ENCODE measurements around the gene PROB1. TPM values are rescaled to one million over a fixed set of nuclear protein-coding genes. Genes with fewer than 3 reads are reported as not detected.

The PROB1 gene
- total RNA-seq, 1 experiment from 2014 or later: 2.3 TPM

DNA sequence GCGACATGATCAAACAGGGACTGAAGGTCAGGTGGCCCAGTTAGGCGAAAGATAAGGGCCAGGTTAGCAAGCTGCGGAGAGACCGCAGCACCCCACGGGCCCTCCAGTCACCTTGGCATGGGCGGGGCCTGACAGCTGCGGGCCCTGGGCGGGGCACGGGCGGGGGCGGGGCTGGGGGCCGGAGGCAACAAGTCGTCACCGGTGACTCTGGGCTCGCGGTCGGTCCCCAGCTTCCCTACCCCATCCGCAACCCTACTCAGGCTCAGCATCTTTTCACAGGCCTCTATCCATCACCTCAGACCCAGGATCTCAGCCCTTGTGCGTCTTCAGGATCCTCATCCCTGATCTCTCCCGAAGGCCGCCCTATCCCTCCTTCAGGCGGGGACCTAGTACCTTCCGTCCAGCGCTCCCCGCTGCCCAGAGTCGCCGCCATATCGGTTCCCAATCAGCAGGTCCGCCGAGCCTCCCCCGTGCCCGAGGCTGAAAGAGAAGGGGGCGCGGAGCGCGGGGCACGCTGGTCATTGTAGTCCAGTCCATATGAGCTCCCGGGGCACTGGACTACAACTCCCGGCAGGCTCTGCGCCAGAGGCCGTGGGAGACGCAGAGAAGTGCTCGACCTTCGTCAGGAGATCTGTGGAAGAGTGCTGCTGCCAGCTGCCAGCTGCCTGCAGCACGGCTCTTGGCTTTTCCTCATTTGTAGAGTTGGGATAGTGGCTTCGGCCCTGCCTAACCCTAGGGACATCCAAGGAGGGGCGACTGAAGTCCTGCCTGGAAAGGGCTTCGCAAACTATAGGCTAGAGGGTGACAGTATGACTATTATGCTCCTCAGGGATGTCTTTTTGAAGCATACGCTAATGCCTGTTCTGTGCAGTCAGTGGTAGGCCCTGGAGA is 44.4 kb upstream of the PROB1 start, which contains the start of gene DNAJC18:
DNAJC18 (minus strand) TSS at position 513 of the 891 bp plus-strand sequence; CDS start at position 433, 80 bp downstream.
- Histone ChIP-seq H3K9me3 (ENCODE audit: control insufficient read depth, insufficient read depth, low read depth, low read length) (no peaks in the 10 kb centered on the region), H3K27ac (ENCODE audit: low read length) (peak within 1 kb of the TSS; percentile 79), H3K4me3 (ENCODE audit: low read depth in 2 of 2, low read length in 2 of 2) (peak within 1 kb of the TSS; percentile 79 to 94), H3K4me1 (ENCODE audit: control insufficient read depth, insufficient read depth, low read length) (peaks cover 3% of the 10 kb centered on the region; the same call in 1 of the 2 replicates), H3K27me3 (ENCODE audit: control insufficient read depth, insufficient read depth, low read length) (no peaks in the 10 kb centered on the region; the same call in 1 of the 2 replicates), H3K36me3 (ENCODE audit: control insufficient read depth, insufficient read depth, low read length) (no peaks in the 10 kb centered on the region)
- ChIA-PET POLR2A (interaction anchor here (0.6 kb wide), 1 partner anchor 173 kb away, joined by 8 read pairs; no protein-coding TSS in a partner anchor), CTCF (interaction anchor here (0.6 kb wide), 2 partner anchors 93 to 860 kb away, joined by 8 to 9 read pairs; no protein-coding TSS in a partner anchor)
- TF ChIP-seq POLR2AphosphoS5 (IDR thresholded peaks at IDR 0.05; ENCODE audit: low read depth, low read length): no peak
- in situ Hi-C loops (cut with HindIII; ENCODE audit: low pct_unique_long_range_greater_than_20kb, low sequenced_read_pairs) (no loop called here), intact Hi-C loops (cut with micrococcal nuclease; ENCODE audit: unreplicated experiment) (no loop called here)
- peak; percentile 46 for DNase-seq (ENCODE audit: low read depth, low spot score)
- peak; percentile 99 for ATAC-seq
- BruUV-seq (replicated peaks): no TSS peak

DNA sequence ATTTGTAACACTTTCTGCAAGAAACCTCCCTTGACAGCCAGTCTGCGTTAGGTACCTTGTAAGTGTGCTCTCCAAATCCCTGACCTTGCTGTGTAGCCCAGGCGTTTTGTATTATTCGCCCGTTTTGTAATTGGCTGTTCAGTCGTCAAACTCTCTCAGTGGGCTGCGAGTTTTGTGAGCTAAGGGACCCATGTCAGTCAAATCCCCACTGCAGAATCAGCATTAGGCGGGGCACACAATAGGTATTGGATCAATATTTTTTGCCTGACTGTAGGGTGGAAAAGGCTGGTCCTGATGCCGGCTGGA is 43.8 kb upstream of the PROB1 start:
- H3K27ac ChIP-seq (ENCODE audit: low read length): peak overlapping the region; percentile 30; the same call in 1 of the 2 replicates
- H3K27me3 ChIP-seq (ENCODE audit: control insufficient read depth, insufficient read depth, low read length): no peaks in the 10 kb centered on the region; the same call in 1 of the 2 replicates
- no peaks in the 10 kb centered on the region for H3K9me3 ChIP-seq (ENCODE audit: control insufficient read depth, insufficient read depth, low read depth, low read length)
- in situ Hi-C loops (cut with HindIII; ENCODE audit: low pct_unique_long_range_greater_than_20kb, low sequenced_read_pairs): no loop called here
- ATAC-seq (0 out of 2 replicates have a peak, but pooled peaks have one; percentile 5), DNase-seq (ENCODE audit: low read depth, low spot score) (no peak)
- peak overlapping the region; percentile 79 to 94 for H3K4me3 ChIP-seq (ENCODE audit: low read depth in 2 of 2, low read length in 2 of 2)
- peaks cover 3% of the 10 kb centered on the region; the same call in 1 of the 2 replicates for H3K4me1 ChIP-seq (ENCODE audit: control insufficient read depth, insufficient read depth, low read length)
- POLR2A ChIA-PET: no interaction called here
- TF ChIP-seq, protein P1, sequence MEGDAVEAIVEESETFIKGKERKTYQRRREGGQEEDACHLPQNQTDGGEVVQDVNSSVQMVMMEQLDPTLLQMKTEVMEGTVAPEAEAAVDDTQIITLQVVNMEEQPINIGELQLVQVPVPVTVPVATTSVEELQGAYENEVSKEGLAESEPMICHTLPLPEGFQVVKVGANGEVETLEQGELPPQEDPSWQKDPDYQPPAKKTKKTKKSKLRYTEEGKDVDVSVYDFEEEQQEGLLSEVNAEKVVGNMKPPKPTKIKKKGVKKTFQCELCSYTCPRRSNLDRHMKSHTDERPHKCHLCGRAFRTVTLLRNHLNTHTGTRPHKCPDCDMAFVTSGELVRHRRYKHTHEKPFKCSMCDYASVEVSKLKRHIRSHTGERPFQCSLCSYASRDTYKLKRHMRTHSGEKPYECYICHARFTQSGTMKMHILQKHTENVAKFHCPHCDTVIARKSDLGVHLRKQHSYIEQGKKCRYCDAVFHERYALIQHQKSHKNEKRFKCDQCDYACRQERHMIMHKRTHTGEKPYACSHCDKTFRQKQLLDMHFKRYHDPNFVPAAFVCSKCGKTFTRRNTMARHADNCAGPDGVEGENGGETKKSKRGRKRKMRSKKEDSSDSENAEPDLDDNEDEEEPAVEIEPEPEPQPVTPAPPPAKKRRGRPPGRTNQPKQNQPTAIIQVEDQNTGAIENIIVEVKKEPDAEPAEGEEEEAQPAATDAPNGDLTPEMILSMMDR (IDR thresholded peaks at IDR 0.05): no peak
- TF ChIP-seq, protein P2, sequence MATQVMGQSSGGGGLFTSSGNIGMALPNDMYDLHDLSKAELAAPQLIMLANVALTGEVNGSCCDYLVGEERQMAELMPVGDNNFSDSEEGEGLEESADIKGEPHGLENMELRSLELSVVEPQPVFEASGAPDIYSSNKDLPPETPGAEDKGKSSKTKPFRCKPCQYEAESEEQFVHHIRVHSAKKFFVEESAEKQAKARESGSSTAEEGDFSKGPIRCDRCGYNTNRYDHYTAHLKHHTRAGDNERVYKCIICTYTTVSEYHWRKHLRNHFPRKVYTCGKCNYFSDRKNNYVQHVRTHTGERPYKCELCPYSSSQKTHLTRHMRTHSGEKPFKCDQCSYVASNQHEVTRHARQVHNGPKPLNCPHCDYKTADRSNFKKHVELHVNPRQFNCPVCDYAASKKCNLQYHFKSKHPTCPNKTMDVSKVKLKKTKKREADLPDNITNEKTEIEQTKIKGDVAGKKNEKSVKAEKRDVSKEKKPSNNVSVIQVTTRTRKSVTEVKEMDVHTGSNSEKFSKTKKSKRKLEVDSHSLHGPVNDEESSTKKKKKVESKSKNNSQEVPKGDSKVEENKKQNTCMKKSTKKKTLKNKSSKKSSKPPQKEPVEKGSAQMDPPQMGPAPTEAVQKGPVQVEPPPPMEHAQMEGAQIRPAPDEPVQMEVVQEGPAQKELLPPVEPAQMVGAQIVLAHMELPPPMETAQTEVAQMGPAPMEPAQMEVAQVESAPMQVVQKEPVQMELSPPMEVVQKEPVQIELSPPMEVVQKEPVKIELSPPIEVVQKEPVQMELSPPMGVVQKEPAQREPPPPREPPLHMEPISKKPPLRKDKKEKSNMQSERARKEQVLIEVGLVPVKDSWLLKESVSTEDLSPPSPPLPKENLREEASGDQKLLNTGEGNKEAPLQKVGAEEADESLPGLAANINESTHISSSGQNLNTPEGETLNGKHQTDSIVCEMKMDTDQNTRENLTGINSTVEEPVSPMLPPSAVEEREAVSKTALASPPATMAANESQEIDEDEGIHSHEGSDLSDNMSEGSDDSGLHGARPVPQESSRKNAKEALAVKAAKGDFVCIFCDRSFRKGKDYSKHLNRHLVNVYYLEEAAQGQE (IDR thresholded peaks at IDR 0.05; ENCODE audit: insufficient read depth in 1 of 2, low read depth in 2 of 2, low read length in 1 of 2): no peak
- no peak for TF ChIP-seq POLR2AphosphoS5 (IDR thresholded peaks at IDR 0.05; ENCODE audit: low read depth, low read length)
- no peak for TF ChIP-seq SIN3A (IDR thresholded peaks at IDR 0.05; ENCODE audit: borderline replicate concordance, insufficient read depth, low read depth, low read length)
- no peak for TF ChIP-seq TCF7L2 (IDR thresholded peaks at IDR 0.05; ENCODE audit: low read depth, low read length)
- intact Hi-C loops (cut with micrococcal nuclease; ENCODE audit: unreplicated experiment): no loop called here
- H3K36me3 ChIP-seq (ENCODE audit: control insufficient read depth, insufficient read depth, low read length): no peaks in the 10 kb centered on the region
- BruUV-seq (replicated peaks): no TSS peak
- CTCF ChIA-PET: interaction anchor here (0.6 to 0.7 kb wide), 2 partner anchors 43 to 94 kb away, joined by 3 to 8 read pairs; no protein-coding TSS in a partner anchor
